Measurements from ENCODE around the gene SEPTIN12. TPM values are rescaled to one million over a fixed set of nuclear protein-coding genes. Genes with fewer than 3 reads are reported as not detected.

The SEPTIN12 gene
- total and polyA plus RNA-seq, 11 donors, result 0.32 TPM; not detected in 10

DNA sequence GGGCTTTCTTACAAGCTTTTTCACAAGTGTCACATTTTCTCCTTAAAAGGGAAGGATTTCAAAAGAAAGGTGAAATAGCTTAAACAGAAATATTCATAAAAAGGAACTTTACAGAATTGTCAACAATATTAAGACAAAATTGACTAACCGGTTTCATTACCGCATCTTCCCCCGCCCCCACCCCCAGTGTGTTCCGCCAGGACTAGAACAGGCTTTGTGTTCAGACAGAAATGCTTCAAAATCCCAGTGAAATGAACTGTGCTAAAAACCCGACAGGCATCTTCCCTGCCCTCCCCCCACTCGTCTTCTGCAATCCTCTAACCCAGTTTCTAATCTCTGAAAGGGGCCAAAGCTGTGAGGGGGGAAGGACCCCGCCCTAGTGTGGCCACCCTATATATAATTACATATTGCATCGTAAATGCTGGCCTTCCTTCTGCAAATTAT, 15.3 kb upstream of the SEPTIN12 start:
- intact Hi-C loops (cut with DNase I), result loop anchor here in 7 of 10 donors (1.0 to 10.0 kb wide), 8 partner anchors 35 to 154 kb away; partner anchors contain the start of genes SEC14L5 (in 4 of the 7), GLYR1 (in 3 of the 7), UBN1 (in 3 of the 7) and ZNF500 (in 2 of the 7)
- Histone ChIP-seq H3K27me3 (no peaks in the 10 kb centered on the region), H3K9me3 (no peaks in the 10 kb centered on the region), H3K4me1 (peaks cover 0 to 50% (median 25%) of the 10 kb centered on the region in 12 donors), H3K4me3 (peak overlapping the region in 10 of 12 donors; percentile 68 to 96 (median 86)), H3K36me3 (peaks cover 0 to 56% (median 45%) of the 10 kb centered on the region in 9 donors), H3K27ac (peak overlapping the region in 11 of 12 donors; percentile 84 to 96 (median 90))
- no peak for TF ChIP-seq POLR2A (IDR thresholded peaks at IDR 0.05)
- TF ChIP-seq, protein P1, sequence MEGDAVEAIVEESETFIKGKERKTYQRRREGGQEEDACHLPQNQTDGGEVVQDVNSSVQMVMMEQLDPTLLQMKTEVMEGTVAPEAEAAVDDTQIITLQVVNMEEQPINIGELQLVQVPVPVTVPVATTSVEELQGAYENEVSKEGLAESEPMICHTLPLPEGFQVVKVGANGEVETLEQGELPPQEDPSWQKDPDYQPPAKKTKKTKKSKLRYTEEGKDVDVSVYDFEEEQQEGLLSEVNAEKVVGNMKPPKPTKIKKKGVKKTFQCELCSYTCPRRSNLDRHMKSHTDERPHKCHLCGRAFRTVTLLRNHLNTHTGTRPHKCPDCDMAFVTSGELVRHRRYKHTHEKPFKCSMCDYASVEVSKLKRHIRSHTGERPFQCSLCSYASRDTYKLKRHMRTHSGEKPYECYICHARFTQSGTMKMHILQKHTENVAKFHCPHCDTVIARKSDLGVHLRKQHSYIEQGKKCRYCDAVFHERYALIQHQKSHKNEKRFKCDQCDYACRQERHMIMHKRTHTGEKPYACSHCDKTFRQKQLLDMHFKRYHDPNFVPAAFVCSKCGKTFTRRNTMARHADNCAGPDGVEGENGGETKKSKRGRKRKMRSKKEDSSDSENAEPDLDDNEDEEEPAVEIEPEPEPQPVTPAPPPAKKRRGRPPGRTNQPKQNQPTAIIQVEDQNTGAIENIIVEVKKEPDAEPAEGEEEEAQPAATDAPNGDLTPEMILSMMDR (IDR thresholded peaks at IDR 0.05), result no peak
- ATAC-seq, result no peak
- DNase-seq, result no peak
- 64 to 68% (median 67%) methylated on average over 8 of the region's 8 CpGs for WGBS, 4 donors

DNA sequence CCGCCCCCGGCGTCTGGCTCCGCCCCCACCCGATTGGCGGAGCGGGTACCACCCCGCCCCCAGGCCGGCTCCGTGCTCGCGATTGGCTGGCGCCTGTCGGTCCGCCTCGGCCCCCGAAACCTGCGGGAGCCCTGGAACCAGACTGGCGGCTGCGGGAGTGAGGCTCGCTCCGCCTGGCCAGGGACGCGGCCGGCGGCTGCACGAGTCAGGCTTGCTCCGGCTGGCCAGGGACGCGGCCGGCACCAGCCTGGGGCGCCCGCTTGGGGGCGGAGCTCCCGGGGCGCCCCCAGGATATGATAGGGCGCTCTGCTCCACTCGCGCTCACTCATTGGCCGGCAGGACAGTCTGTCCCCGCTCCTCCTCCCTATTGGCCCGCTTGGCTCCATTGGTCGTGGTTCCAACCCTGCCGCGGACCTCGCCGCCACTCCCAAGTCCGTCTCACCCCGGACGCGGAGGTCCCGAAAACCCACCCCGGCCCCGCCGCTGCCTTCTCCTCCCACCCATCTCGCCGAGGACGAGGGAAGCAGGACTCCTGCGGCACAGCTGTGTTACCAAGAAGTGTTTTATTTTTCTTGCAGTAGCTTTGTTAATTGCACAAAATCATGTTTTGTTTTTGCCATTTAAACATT, 14.6 kb upstream of the SEPTIN12 start:
- intact Hi-C loops (cut with DNase I), result loop anchor here in 7 of 10 donors (1.0 to 10.0 kb wide), 8 partner anchors 34 to 155 kb away; partner anchors contain the start of genes SEC14L5 (in 4 of the 7), GLYR1 (in 3 of the 7), UBN1 (in 3 of the 7) and ZNF500 (in 2 of the 7)
- WGBS, 4 donors, result 0% methylated on average over 15 to 59 of the region's 59 CpGs
- ATAC-seq, result peak; percentile 89 to 94 (median 92)
- TF ChIP-seq POLR2A (IDR thresholded peaks at IDR 0.05), result peak in 1 of 2 donors; percentile 53
- TF ChIP-seq, protein P1 (IDR thresholded peaks at IDR 0.05), result peak in 8 of 12 donors; percentile 5 to 53 (median 32)
- no peaks in the 10 kb centered on the region for H3K9me3 ChIP-seq
- H3K27me3 ChIP-seq, result no peaks in the 10 kb centered on the region
- H3K36me3 ChIP-seq, result peaks cover 0 to 54% (median 44%) of the 10 kb centered on the region in 9 donors
- peak overlapping the region; percentile 47 to 96 (median 90) for H3K27ac ChIP-seq
- DNase-seq, result peak; percentile 94 to 96 (median 95)
- peak overlapping the region; percentile 68 to 96 (median 86) for H3K4me3 ChIP-seq
- H3K4me1 ChIP-seq, result peaks cover 0 to 50% (median 25%) of the 10 kb centered on the region in 12 donors

DNA sequence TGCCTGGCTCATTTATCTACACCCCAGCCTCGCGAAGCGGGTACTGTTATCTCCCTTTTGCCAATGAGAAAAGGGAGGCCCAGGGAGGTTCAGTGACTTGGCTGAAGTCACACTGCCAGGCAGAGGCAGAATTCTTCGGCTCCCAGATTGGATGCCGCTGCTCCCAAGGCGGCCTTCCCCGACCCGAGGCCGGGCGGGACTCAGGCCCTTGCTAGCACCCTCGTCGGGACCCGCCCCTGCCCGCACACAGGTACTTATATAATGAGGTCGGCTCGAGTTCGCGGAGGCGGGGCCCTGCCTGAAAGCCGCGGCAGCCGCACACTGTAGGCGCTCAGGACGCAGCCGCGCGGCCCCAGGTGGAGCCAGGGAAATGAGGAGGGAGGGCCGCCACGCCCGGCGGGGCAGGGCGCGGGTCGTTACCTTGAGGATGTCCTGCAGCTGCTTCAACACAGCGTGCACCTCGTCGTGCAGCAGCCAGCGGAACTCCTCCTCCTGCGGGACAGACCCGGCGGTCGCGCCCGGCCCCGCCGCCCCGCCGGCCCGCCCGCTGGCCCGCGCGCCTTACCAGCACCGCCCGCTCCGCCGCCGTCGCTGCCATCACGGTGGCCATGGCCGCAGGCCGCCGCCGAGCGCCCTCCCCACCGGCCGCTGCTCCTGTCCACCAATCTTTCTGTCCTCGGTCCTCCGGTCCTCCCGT, 14.0 kb upstream of the SEPTIN12 start, which contains the start of gene ROGDI:
Gene ROGDI (minus strand): TSS at position 672 of the 697 bp plus-strand sequence. CDS start 62 bp downstream, at position 610.
- Histone ChIP-seq H3K27ac (peak within 1 kb of the TSS; percentile 47 to 96 (median 90)), H3K4me1 (peaks cover 0 to 50% (median 25%) of the 10 kb centered on the region in 12 donors), H3K9me3 (no peaks in the 10 kb centered on the region), H3K36me3 (peaks cover 0 to 54% (median 43%) of the 10 kb centered on the region in 9 donors), H3K27me3 (no peaks in the 10 kb centered on the region), H3K4me3 (peak within 1 kb of the TSS; percentile 68 to 96 (median 86))
- peak; percentile 77 to 91 (median 86) for DNase-seq
- ATAC-seq, result peak; percentile 42 to 67 (median 49)
- intact Hi-C loops (cut with DNase I), result loop anchor here in 7 of 10 donors (1.0 to 10.0 kb wide), 9 partner anchors 31 to 155 kb away; partner anchors contain the start of genes SEC14L5 (in 4 of the 7), GLYR1 (in 3 of the 7), UBN1 (in 3 of the 7) and ZNF500 (in 2 of the 7)
- TF ChIP-seq, protein P1 (IDR thresholded peaks at IDR 0.05), result no peak
- TF ChIP-seq POLR2A (IDR thresholded peaks at IDR 0.05), result no peak
- WGBS, 4 donors, result 1 to 2% (median 1%) methylated on average over 12 to 70 of the region's 70 CpGs
